Measurements from ENCODE around the gene AP1G1.

DNA sequence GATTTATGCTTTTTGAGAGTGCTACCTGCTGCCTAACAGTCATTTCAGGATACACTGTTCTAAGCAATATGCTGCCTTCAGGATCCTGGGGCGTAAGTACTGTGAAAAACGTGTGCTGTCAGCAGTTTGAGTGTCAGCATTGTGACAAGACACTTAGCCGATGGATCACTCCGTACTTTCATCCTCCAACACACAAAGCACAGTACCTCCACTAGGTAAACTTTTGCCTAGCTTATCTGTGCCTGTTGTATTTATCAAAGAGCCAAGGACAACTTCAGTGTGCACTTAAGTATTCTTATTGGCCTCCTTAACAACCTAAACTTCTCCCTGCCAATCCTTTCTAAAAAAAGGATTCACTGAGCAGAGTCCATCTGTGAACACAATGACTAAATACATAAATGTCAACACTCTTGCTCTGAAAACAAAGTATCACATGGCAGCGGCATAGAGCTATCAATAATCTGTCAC, 50.3 kb downstream of the AP1G1 start:
- TF ChIP-seq, protein P1, sequence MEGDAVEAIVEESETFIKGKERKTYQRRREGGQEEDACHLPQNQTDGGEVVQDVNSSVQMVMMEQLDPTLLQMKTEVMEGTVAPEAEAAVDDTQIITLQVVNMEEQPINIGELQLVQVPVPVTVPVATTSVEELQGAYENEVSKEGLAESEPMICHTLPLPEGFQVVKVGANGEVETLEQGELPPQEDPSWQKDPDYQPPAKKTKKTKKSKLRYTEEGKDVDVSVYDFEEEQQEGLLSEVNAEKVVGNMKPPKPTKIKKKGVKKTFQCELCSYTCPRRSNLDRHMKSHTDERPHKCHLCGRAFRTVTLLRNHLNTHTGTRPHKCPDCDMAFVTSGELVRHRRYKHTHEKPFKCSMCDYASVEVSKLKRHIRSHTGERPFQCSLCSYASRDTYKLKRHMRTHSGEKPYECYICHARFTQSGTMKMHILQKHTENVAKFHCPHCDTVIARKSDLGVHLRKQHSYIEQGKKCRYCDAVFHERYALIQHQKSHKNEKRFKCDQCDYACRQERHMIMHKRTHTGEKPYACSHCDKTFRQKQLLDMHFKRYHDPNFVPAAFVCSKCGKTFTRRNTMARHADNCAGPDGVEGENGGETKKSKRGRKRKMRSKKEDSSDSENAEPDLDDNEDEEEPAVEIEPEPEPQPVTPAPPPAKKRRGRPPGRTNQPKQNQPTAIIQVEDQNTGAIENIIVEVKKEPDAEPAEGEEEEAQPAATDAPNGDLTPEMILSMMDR (IDR thresholded peaks at IDR 0.05): no peak
- TF ChIP-seq POLR2A (IDR thresholded peaks at IDR 0.05): no peak

Measured in thyroid gland (tissue), 4 donors.